HG02884 (cell line): ENCODE results near the gene ATP8B1.
"Not testable (repeated sequence)": the region's sequence is repeated elsewhere in the genome, so short reads cannot be mapped to it uniquely, and the experiment has no call there.

Experiments
- ATAC-seq: cut with Tn5 transposase; IDR thresholded peaks from one replicate; pipeline ENCODE4 v1.9.1; 2021; ENCODE audit warnings: mild to moderate bottlenecking, moderate library complexity; ENCODE audit not compliant: unreplicated experiment

The ATP8B1 gene

GRCh38 chr18:57803103-57803969, at the start of gene ATP8B1:
TSS of gene ATP8B1 (minus strand) at chr18:57803315. CDS start at chr18:57731807, 71,508 bp downstream.
- ATAC-seq, result no peak

- no peak for ATAC-seq
These were observed 46.9 kb upstream of the ATP8B1 start for GRCh38 chr18:57850063-57850462.

- ATAC-seq, result not testable (repeated sequence)
These were observed 45.3 kb upstream of the ATP8B1 start for GRCh38 chr18:57848374-57848773.

- ATAC-seq, result not testable (repeated sequence)
These were observed 44.3 kb upstream of the ATP8B1 start for GRCh38 chr18:57847431-57847830.

GRCh38 chr18:57846258-57846657, 43.1 kb upstream of the ATP8B1 start:
- no peak for ATAC-seq

GRCh38 chr18:57845605-57846074, 42.5 kb upstream of the ATP8B1 start:
- no peak for ATAC-seq

GRCh38 chr18:57844319-57844718, 41.2 kb upstream of the ATP8B1 start:
- no peak for ATAC-seq

- no peak for ATAC-seq
These were observed 40.3 kb upstream of the ATP8B1 start for GRCh38 chr18:57843386-57843785.

GRCh38 chr18:57841568-57841967, 38.5 kb upstream of the ATP8B1 start:
- ATAC-seq, result peak; percentile 38

GRCh38 chr18:57839942-57840381, 36.8 kb upstream of the ATP8B1 start:
- no peak for ATAC-seq

GRCh38 chr18:57837917-57838548, 34.9 kb upstream of the ATP8B1 start:
- peak; percentile 80 for ATAC-seq

GRCh38 chr18:57836557-57836956, 33.4 kb upstream of the ATP8B1 start:
- ATAC-seq, result no peak

GRCh38 chr18:57835904-57836303, 32.8 kb upstream of the ATP8B1 start:
- ATAC-seq, result no peak

- no peak for ATAC-seq
These were observed 31.5 kb upstream of the ATP8B1 start for GRCh38 chr18:57834616-57835015.

- peak; percentile 47 for ATAC-seq
These were observed 30.5 kb upstream of the ATP8B1 start for GRCh38 chr18:57833441-57834101.

GRCh38 chr18:57832730-57833129, 29.6 kb upstream of the ATP8B1 start:
- no peak for ATAC-seq

GRCh38 chr18:57831597-57832377, 28.7 kb upstream of the ATP8B1 start:
- no peak for ATAC-seq

GRCh38 chr18:57827646-57828045, 24.5 kb upstream of the ATP8B1 start:
- ATAC-seq, result no peak

GRCh38 chr18:57826252-57826651, 23.1 kb upstream of the ATP8B1 start:
- no peak for ATAC-seq

GRCh38 chr18:57820583-57820982, 17.5 kb upstream of the ATP8B1 start:
- not testable (repeated sequence) for ATAC-seq
